NCI-H2081 (cell line): Measurements from ENCODE around the gene ELL.
A peak's percentile ranks its signal among the peaks of the same experiment; 100 is the strongest.
"Not testable (repeated sequence)": the region's sequence is repeated elsewhere in the genome, so short reads cannot be mapped to it uniquely, and the experiment has no call there.

Experiments used
- DNase-seq, 2 experiments: peaks; one replicate each; lab custom pipeline; 2025; lab: John Stamatoyannopoulos, UW

ELL gene

DNA sequence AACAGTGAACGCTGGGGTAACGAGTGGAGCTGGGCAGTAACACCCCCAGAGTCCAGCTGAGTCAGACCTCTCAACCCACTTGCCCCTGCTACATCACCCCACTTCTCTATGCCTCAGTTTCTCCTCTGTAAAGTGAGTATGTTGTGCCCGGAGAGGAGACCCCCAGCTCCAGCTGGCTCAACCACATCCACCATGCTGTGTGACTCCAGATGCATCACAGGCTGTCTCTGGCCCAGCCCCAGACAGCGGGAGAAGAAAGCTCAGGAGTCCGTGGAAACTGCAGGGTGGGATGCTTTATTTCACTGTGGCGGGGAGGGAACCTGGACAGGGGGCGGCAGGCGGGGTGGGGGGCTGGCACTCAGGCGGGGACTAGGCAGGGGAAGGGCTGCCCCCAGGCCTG lies 9.6 kb upstream of the ELL start:
- DNase-seq = no peak

DNA sequence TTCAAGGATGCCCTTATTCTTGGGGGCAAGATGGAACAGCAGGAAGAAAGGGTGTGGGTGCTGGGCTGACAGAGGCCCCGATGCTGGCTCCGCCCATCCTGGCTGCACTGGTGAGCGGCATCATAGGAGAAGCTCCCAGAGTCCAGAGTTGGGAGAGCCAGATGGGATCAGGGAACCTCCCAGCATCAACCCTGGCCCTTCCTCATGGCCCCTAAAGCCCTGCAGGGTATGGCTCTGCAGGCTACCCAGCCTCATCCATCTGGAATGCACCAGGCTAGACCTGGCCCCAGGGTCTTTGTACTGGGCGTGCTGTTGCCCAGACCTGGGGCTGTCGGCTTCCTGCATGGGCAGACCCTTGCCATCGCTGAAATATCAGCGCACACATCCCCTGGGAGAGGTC lies 7.9 kb upstream of the ELL start:
- no peak for DNase-seq

DNA sequence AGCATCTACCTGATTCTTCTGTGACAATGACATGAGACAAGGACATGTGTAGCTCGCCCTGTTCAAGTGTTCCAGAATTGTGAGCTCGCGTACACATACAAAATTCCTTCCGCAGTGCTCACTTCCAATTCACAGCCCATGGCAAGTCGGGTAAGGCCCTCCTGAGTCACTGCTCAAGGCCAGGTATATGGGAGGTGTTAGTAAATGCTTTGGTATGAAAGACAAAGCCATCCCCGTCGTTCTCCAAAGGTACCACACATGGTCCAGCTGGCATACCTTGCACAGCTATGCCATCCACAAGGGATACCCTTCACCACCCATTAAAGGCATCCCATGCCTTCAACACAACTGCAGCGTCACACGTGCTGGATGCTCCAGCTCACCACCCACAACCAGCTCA lies 4.4 kb upstream of the ELL start:
- DNase-seq = no peak

DNA sequence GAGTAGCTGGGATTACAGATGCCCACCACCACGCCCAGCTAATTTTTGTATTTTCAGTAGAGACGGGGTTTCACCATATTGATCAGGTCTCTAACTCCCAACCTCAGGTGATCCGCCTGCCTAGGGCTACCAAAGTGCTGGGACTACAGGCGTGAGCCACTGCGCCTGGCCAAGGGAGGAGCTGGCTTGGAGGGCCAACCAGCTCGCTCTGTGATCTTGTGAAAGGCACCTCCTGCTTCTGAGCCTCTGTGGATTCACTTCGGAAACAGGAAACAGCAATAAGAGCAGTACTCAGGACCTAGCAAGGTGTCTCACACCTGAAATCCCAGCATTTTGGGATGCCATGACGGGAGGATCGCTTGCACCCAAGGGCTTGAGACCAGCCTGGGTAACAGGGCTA lies 2.0 kb upstream of the ELL start:
- no peak for DNase-seq

GRCh38 chr19:18522862-18523440 lies 1.1 kb upstream of the ELL start:
- not testable (repeated sequence) for DNase-seq

GRCh38 chr19:18522124-18522861 lies 423 bp upstream of the ELL start:
- peak; percentile 99 to 100 for DNase-seq

DNA sequence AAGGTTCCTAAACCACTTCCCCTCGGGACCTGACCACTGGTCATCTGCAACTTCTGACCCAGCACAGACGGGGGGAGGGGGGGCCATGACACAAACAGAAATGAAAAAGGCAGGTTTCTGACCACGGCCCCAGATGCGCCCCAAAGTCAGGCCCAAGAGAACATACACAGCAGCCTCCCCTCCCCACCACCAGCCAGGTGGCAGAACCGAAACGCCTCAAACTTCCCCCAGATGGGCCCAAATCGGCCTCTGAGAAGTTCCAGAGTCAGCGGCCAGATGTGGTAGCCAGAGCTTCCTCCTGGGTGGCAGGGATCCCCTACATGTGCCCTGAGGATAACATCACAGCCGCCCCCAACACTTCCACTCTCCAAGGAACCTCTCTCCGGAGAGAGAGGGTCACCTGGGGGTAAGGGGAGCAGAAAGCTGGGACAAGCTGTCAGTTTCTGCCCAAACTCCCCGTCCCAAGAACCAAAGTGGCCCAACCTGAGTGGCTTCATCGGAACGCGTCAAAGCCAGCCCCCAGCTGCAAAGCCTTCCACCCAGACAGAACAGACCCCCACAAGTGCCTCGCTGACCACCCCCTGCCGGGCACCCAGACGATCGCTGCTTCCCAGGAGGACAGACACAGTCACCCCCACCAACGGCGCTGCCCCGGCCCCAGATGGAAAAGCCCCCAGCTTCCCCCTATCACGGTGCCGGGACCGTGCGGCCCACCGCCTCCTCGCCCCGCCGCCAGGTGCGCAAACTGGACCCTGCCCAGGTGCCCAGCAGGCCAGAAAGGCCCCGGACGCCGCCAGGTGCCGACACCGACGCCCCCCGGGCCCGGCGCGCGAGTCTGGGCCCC lies 800 bp downstream of the ELL start:
- DNase-seq = no peak

GRCh38 chr19:18519962-18520847 lies 1.7 kb downstream of the ELL start:
- DNase-seq = peak; percentile 7 to 44

GRCh38 chr19:18518639-18519038 lies 3.2 kb downstream of the ELL start:
- no peak for DNase-seq

GRCh38 chr19:18517606-18518005 lies 4.3 kb downstream of the ELL start:
- DNase-seq = no peak

DNA sequence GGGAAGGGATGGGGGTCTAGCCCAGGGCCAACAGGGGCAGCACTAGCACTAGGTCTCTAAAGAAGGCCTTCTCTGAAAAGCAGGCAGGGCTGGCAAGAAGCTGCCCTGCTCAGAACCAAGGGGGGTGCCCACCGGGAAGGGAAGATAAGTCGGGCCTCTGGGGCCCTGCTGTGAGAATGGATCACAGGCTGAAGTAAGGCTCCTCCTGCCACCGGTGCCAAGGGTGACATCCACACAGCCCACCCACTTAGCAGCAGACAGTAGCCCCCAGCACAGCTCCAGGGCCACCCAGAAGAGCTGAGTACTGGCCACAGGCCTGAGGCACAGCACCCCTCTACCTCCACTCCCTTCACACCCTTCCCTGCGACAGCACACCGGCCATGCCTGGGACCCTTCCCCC lies 5.9 kb downstream of the ELL start:
- no peak for DNase-seq

DNA sequence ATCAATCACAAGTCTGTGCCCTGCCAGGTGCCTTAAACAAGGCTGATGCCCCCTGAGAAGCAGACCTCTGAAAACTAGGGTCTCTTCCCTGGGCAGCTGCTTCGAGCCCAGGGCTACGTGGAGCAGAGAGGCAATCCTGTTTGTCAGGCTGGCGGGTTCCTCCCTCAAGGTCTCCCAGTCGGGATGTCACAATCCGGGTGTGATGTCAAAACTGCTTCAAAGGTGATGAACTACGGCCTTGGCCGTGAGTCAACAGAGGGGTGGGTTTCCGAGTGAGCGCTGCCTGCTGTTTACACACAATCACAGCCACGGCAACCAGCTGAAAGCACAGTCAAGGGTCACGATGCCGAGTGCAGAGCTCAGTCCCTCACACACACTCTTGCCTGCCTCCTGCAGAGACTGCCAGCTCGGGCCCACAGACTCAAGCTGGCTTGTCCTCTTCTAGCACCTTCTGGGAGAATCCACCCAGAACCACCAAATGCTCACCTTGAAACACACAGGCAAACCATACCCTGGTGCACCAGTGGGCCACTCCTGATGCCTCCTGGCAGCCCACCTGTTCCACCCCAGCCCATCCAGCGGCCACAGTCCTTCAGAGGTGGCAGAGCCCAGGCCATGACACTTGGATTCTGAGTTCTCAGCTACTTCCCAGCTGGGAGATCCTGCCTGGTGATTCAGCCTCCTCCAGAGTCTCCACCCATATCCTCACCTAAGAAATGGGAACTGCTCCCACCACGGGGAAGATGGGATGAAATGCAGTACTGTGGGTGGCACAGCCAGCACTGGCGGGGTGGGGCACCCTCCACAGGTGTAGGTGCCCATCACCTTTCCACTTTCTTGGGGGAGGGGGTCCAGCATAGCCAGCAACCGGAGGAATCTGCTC lies 6.8 kb downstream of the ELL start:
- DNase-seq = no peak

DNA sequence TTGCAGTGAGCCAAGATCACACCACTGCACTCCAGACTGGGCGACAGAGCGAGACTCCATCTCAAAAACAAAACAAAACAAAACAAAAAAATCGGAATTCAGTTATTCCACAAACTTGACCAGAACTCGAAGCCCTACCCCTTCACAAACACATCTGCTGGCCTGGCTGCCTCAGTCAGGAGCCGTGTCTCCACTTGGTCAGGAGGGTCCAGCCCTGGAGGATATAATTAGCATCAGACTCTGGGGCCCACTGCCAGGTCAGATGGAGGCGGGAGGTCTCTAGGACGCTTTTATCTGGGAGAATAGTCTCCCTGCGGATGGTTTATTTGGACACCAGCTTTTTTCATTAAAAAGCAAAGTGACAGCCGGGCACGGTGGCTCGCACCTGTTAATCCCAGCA lies 8.0 kb downstream of the ELL start:
- DNase-seq = no peak

GRCh38 chr19:18510216-18510615 lies 11.7 kb downstream of the ELL start:
- DNase-seq = no peak

GRCh38 chr19:18508585-18508984 lies 13.3 kb downstream of the ELL start:
- no peak for DNase-seq

DNA sequence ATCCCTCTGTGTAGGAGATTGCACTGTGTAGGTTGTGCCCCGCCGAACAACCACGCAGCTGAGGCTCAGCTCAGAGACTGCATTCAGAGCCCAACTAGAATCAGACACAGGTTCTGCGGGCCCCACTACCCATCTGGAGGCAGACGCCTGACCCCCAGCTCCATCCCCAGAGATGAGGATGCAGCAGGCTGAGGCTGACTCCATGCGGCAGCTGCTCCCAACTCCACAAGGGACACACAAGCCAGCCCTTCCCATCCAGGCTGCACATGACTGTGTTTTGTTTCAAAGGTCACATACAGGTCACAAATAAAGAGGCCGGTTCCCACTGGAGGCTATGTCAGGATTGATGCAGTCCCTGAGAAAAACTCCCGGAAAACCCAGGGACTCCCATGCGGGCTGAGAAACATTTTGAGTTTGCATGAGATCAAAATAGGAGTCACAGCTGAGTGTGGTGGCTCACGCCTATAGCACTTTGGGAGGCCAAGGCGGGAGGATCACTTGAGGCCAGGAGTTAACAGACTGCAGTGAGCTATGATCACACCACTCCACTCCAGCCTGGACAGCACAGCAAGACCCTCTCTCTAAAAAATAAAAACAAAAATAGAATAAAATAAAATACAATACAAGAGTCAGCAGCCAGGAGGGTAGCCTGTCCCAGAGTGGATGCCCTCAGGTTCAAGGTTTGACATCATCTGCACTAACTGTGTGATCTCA lies 14.0 kb downstream of the ELL start:
- DNase-seq = no peak

DNA sequence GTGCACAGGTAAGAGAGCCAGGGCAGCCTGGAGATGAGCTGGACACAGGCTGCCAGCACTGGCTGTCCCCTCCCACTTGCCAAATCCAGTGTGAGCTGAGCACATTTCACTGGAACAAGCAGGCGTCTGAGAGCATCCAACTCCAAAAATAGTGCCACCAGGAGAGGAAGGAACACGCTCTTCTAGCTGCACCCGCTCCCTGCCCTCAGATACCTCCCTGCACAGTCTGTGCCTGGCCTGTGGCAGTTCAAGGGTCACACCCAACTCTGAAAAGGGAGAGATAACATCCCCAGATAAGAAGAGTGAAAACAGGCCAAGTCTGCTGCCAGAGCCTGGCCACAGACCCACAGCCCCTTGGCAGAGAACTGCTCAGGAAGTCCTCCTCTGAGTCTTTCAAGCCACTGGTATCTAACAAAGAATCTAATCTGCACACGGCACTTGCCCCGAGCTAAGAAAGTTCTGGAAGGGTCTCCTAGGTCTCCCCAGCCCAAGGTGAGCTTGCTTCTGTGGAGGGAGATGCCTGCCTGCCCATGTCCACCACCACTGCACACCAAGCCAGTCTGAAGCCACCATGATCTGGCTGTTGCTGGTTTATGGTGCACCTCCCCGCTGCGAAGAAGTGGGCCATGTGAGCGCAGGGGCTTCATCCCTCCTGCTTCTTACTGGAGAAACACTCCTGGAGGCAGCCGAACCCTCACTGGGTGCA lies 14.7 kb downstream of the ELL start:
- no peak for DNase-seq

- no peak for DNase-seq
Observed at GRCh38 chr19:18506101-18506930, 15.6 kb downstream of the ELL start.
